MM.1S (cell line): ENCODE data around the gene LIFR.

Experiments
- CTCF ChIP-seq: fragments of 300-600 bp; sonication (generic); IDR thresholded peaks from 2 replicates; pipeline ENCODE4 v1.5.1; 2016; ENCODE audit warnings: antibody characterized with exemption, low read length, mixed read lengths
- EZH2 ChIP-seq: fragments of 300-600 bp; sonication (generic); optimal IDR thresholded peaks from 2 replicates; pipeline ENCODE3; 2017; ENCODE audit warnings: low read depth, mild to moderate bottlenecking, antibody characterized with exemption, low read length, mixed read lengths
- EZH2phosphoT487 ChIP-seq: fragments of 300-600 bp; sonication (generic); IDR thresholded peaks from 2 replicates; pipeline ENCODE4 v1.6.1; 2018; ENCODE audit warnings: antibody characterized with exemption, low read length

DNA sequence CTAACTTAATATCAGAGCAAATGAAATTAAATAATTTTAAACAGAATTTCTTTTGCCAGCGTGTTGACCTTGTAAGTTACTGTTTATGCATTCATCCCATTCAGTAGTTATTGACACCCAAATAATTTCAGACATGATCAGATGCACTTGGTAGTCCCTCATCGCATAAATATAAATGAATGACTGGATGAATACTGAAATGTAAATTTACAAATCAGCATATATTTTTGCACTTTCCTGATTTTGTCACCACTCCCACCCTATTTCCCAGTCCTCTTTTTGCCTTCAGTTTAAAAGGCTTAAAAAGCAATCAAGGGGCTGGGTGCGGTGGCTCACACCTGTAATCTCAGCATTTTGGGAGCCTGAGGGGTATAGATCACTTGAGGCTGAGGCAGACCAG is 17.1 kb upstream of the LIFR start:
- TF ChIP-seq CTCF (no peak), EZH2 (no peak), EZH2phosphoT487 (no peak)
